HepG2 (cell line): Measurements from ENCODE around the gene DFFA. TPM values are rescaled to one million over a fixed set of nuclear protein-coding genes. Genes with fewer than 3 reads are reported as not detected.

Experiments used
- ATF1 ChIP-seq: IDR thresholded peaks from 2 replicates; pipeline ENCODE4 v1.6.1; 2016; ENCODE audit warnings: mild to moderate bottlenecking, control low read depth
- FIP1L1 ChIP-seq: fragments of 200-400 bp; formaldehyde crosslinking; IDR thresholded peaks from 2 replicates; pipeline ENCODE4 v1.6.1; 2018; ENCODE audit warnings: low read depth, mild to moderate bottlenecking, low read length, moderate library complexity, borderline replicate concordance; ENCODE audit not compliant: insufficient read depth
- FOSL2 ChIP-seq: sonication (generic); formaldehyde crosslinking; IDR thresholded peaks from 2 replicates; pipeline ENCODE4 v1.4.0; 2020; ENCODE audit warnings: missing genetic modification reagents
- FOXA1 ChIP-seq, 2 experiments: fragments of 450-650 bp in 1 of 2; sonication (generic) in 1 of 2; formaldehyde crosslinking in 1 of 2; IDR thresholded peaks; 2 replicates each; pipeline versions ENCODE4 v1.4.0 to v1.6.1; 2016 to 2020; ENCODE audit warnings: missing genetic modification reagents in 1 of 2
- FOXK1 ChIP-seq: sonication (generic); formaldehyde crosslinking; IDR thresholded peaks from 2 replicates; pipeline ENCODE4 v1.4.0; 2020; ENCODE audit warnings: low read depth, missing genetic modification reagents, borderline replicate concordance
- GATAD2A ChIP-seq: IDR thresholded peaks from 2 replicates; pipeline ENCODE4 v1.6.1; 2016
- HDAC2 ChIP-seq: sonication (generic); formaldehyde crosslinking; IDR thresholded peaks from 2 replicates; pipeline ENCODE4 v1.4.0; 2020; ENCODE audit warnings: missing genetic modification reagents
- HMGXB4 ChIP-seq, 2 experiments: sonication (generic) in 1 of 2; formaldehyde crosslinking in 1 of 2; IDR thresholded peaks; 2 replicates each; pipeline versions ENCODE4 v1.4.0 to v1.6.1; 2018 to 2020; ENCODE audit warnings: missing genetic modification reagents in 2 of 2, borderline replicate concordance in 1 of 2, low read depth in 1 of 2, mild to moderate bottlenecking in 1 of 2, missing biosample characterization in 1 of 2
- KDM2A ChIP-seq: sonication (generic); formaldehyde crosslinking; IDR thresholded peaks from 2 replicates; pipeline ENCODE4 v1.4.0; 2020; ENCODE audit warnings: low read depth, missing genetic modification reagents, borderline replicate concordance
- NFYB ChIP-seq: sonication (generic); formaldehyde crosslinking; IDR thresholded peaks from 2 replicates; pipeline ENCODE4 v1.4.0; 2020; ENCODE audit warnings: missing genetic modification reagents
- NR1H2 ChIP-seq: sonication (generic); formaldehyde crosslinking; IDR thresholded peaks from 2 replicates; pipeline ENCODE4 v1.8.1; 2022; ENCODE audit warnings: low read depth, missing genetic modification reagents, borderline replicate concordance
- PAF1 ChIP-seq: IDR thresholded peaks from 2 replicates; pipeline ENCODE4 v1.6.1; 2016; ENCODE audit warnings: missing genetic modification reagents, missing compliant biosample characterization
- PATZ1 ChIP-seq: sonication (generic); formaldehyde crosslinking; IDR thresholded peaks from 2 replicates; pipeline ENCODE4 v1.4.0; 2020; ENCODE audit warnings: missing genetic modification reagents
- SAFB2 ChIP-seq: sonication (generic); formaldehyde crosslinking; IDR thresholded peaks from 2 replicates; pipeline ENCODE4 v1.5.1; 2020; ENCODE audit warnings: missing genetic modification reagents, low read depth, mild to moderate bottlenecking, borderline replicate concordance
- SCMH1 ChIP-seq: sonication (generic); formaldehyde crosslinking; IDR thresholded peaks from 2 replicates; pipeline ENCODE4 v1.9.0; 2021; ENCODE audit warnings: missing genetic modification reagents, mild to moderate bottlenecking, borderline replicate concordance
- TEF ChIP-seq: sonication (generic); formaldehyde crosslinking; IDR thresholded peaks from 2 replicates; pipeline ENCODE4 v1.5.0; 2020; ENCODE audit warnings: missing genetic modification reagents
- ZNF143 ChIP-seq: sonication (generic); formaldehyde crosslinking; IDR thresholded peaks from 2 replicates; pipeline ENCODE4 v1.4.0; 2020; ENCODE audit warnings: missing genetic modification reagents
- ZNF547 ChIP-seq: sonication (generic); formaldehyde crosslinking; IDR thresholded peaks from 2 replicates; pipeline ENCODE4 v1.5.1; 2020; ENCODE audit warnings: mild to moderate bottlenecking, missing genetic modification reagents
- ZNF577 ChIP-seq: sonication (generic); formaldehyde crosslinking; IDR thresholded peaks from 2 replicates; pipeline ENCODE4 v1.4.0; 2020; ENCODE audit warnings: mild to moderate bottlenecking, low read depth, missing genetic modification reagents, borderline replicate concordance
- ZNF652 ChIP-seq: IDR thresholded peaks from 2 replicates; pipeline ENCODE4 v1.6.1; 2016; ENCODE audit warnings: low read depth, borderline replicate concordance
- ZNF768 ChIP-seq: sonication (generic); formaldehyde crosslinking; IDR thresholded peaks from 2 replicates; pipeline ENCODE4 v1.4.0; 2020; ENCODE audit warnings: missing genetic modification reagents
- ZNF780A ChIP-seq: sonication (generic); formaldehyde crosslinking; IDR thresholded peaks from 2 replicates; pipeline ENCODE4 v1.8.0; 2022; ENCODE audit warnings: mild to moderate bottlenecking, missing genetic modification reagents, moderate library complexity
- polyA plus RNA-seq, 8 experiments: library from polyadenylated mRNA; depleted of rRNA in 3 of 8; stranded (reverse) in 7 of 8; unstranded in 1 of 8; fragments of >200 nt; fragmentation: Illumina TruSeq in 4 of 8; extraction: Trizol in 4 of 8; gene quantifications; 2 replicates each; pipeline versions ENCODE4 v1.2.1 to v1.2.3, GENCODE V29; 2011 to 2016; ENCODE audit warnings: low read depth in 4 of 8, missing spikeins in 1 of 8, mixed read lengths in 1 of 8; ENCODE audit not compliant: insufficient read depth in 1 of 8
- total RNA-seq, 5 experiments: library from RNA; depleted of rRNA; stranded (reverse); fragments of >200 nt; fragmentation: Illumina TruSeq; extraction: Trizol; gene quantifications; 2 replicates each; pipeline ENCODE4 v1.2.3, GENCODE V29; 2016; ENCODE audit warnings: low read depth in 1 of 5
- TF ChIP-seq, protein P1 (sequence below): sonication (generic); formaldehyde crosslinking; IDR thresholded peaks from 2 replicates; pipeline ENCODE4 v1.4.0; 2020; ENCODE audit warnings: mild to moderate bottlenecking, missing genetic modification reagents
- TF ChIP-seq, protein P2 (sequence below): IDR thresholded peaks from 2 replicates; pipeline ENCODE4 v1.6.1; 2016

DFFA gene
- total and polyA plus RNA-seq, 2 of the 13 experiments (the other 11 are each of a cell fraction or from before 2014, with no cell fraction given), result 16.5 to 33.9 TPM

- TF ChIP-seq ZNF780A (CRISPR knock-in tag) (no peak), ZNF577 (CRISPR knock-in tag) (no peak), SCMH1 (CRISPR knock-in tag) (no peak), FOXA1 (IDR thresholded peaks at IDR 0.05) (no peak), FOXA1 (CRISPR knock-in tag; IDR thresholded peaks at IDR 0.05) (no peak), NR1H2 (CRISPR knock-in tag) (no peak), TEF (CRISPR knock-in tag) (no peak), ZNF143 (CRISPR knock-in tag) (no peak), SAFB2 (CRISPR knock-in tag) (no peak), ZNF768 (CRISPR knock-in tag) (peak; percentile 28; the same call in 1 of the 2 replicates), FOXK1 (CRISPR knock-in tag) (peak; percentile 49; the same call in 1 of the 2 replicates), PAF1 (CRISPR knock-in tag) (no peak), FOSL2 (CRISPR knock-in tag) (0 out of 2 replicates have a peak, but pooled peaks have one; percentile 17), ZNF652 (CRISPR knock-in tag) (no peak), ZNF547 (CRISPR knock-in tag) (no peak), GATAD2A (CRISPR knock-in tag) (peak; percentile 61), ATF1 (no peak), HDAC2 (CRISPR knock-in tag) (no peak), PATZ1 (CRISPR knock-in tag) (peak; percentile 59), KDM2A (CRISPR knock-in tag) (no peak), FIP1L1 (no peak), HMGXB4 (CRISPR knock-in tag; IDR thresholded peaks at IDR 0.05; ENCODE audit: borderline replicate concordance in 1 of 2, low read depth in 1 of 2) (peak in 1 of 2 experiments; percentile 54; a peak in 1 of 4 replicates), NFYB (no peak)
- TF ChIP-seq, protein P1, sequence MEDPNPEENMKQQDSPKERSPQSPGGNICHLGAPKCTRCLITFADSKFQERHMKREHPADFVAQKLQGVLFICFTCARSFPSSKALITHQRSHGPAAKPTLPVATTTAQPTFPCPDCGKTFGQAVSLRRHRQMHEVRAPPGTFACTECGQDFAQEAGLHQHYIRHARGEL (CRISPR knock-in tag), result no peak
- TF ChIP-seq, protein P2, sequence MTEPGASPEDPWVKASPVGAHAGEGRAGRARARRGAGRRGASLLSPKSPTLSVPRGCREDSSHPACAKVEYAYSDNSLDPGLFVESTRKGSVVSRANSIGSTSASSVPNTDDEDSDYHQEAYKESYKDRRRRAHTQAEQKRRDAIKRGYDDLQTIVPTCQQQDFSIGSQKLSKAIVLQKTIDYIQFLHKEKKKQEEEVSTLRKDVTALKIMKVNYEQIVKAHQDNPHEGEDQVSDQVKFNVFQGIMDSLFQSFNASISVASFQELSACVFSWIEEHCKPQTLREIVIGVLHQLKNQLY (CRISPR knock-in tag), result no peak
Measured at GRCh38 chr1:10507111-10507879, 35.0 kb upstream of the DFFA start (continued).
